HepG2 (cell line): ENCODE data around the gene NPY4R.
"Not testable (repeated sequence)": the region's sequence is repeated elsewhere in the genome, so short reads cannot be mapped to it uniquely, and the experiment has no call there.

Source experiments
- EP300 ChIP-seq, 3 experiments: sonication (generic) in 1 of 3; formaldehyde crosslinking in 1 of 3; IDR thresholded peaks; 2 replicates each; pipeline versions ENCODE4 v1.5.1 to v1.6.1; 2011 to 2020; ENCODE audit warnings: low read depth in 2 of 3, low read length in 2 of 3, borderline replicate concordance in 1 of 3, improper control_type of control experiment in 1 of 3, mild to moderate bottlenecking in 1 of 3, missing genetic modification reagents in 1 of 3, moderate library complexity in 1 of 3
- JUN ChIP-seq: sonication (generic); formaldehyde crosslinking; IDR thresholded peaks from 2 replicates; pipeline ENCODE4 v1.4.0; 2020; ENCODE audit warnings: mild to moderate bottlenecking, missing genetic modification reagents
- KDM1A ChIP-seq: IDR thresholded peaks from 2 replicates; pipeline ENCODE4 v1.6.1; 2016; ENCODE audit warnings: missing compliant biosample characterization
- POLR2A ChIP-seq, 2 experiments: IDR thresholded peaks; 2 replicates each; pipeline ENCODE4 v1.6.1; 2011; ENCODE audit warnings: low read depth in 2 of 2, low read length in 2 of 2, mild to moderate bottlenecking in 1 of 2, moderate library complexity in 1 of 2; ENCODE audit not compliant: insufficient read depth in 1 of 2
- PRDM4 ChIP-seq: sonication (generic); formaldehyde crosslinking; IDR thresholded peaks from 2 replicates; pipeline ENCODE4 v1.9.0; 2021; ENCODE audit warnings: missing genetic modification reagents, borderline replicate concordance
- ZBTB20 ChIP-seq: sonication (generic); formaldehyde crosslinking; IDR thresholded peaks from 2 replicates; pipeline ENCODE4 v1.8.1; 2023; ENCODE audit warnings: missing genetic modification reagents, low read depth, mild to moderate bottlenecking, borderline replicate concordance
- ZBTB26 ChIP-seq: IDR thresholded peaks from 2 replicates; pipeline ENCODE4 v1.6.1; 2016; ENCODE audit warnings: missing compliant biosample characterization, missing genetic modification reagents, borderline replicate concordance
- ZNF138 ChIP-seq: sonication (generic); formaldehyde crosslinking; IDR thresholded peaks from 2 replicates; pipeline ENCODE4 v1.5.0; 2020; ENCODE audit warnings: mild to moderate bottlenecking, low read depth, missing genetic modification reagents
- ZNF274 ChIP-seq: sonication (generic); formaldehyde crosslinking; IDR thresholded peaks from 2 replicates; pipeline ENCODE4 v1.5.1; 2020; ENCODE audit warnings: mild to moderate bottlenecking, missing genetic modification reagents
- ZNF710 ChIP-seq: sonication (generic); formaldehyde crosslinking; IDR thresholded peaks from 2 replicates; pipeline ENCODE4 v1.5.0; 2020; ENCODE audit warnings: mild to moderate bottlenecking, missing genetic modification reagents, borderline replicate concordance
- TF ChIP-seq, protein P1 (sequence below): sonication (generic); formaldehyde crosslinking; IDR thresholded peaks from 2 replicates; pipeline ENCODE4 v1.4.0; 2020; ENCODE audit warnings: missing genetic modification reagents, mild to moderate bottlenecking, borderline replicate concordance

DNA sequence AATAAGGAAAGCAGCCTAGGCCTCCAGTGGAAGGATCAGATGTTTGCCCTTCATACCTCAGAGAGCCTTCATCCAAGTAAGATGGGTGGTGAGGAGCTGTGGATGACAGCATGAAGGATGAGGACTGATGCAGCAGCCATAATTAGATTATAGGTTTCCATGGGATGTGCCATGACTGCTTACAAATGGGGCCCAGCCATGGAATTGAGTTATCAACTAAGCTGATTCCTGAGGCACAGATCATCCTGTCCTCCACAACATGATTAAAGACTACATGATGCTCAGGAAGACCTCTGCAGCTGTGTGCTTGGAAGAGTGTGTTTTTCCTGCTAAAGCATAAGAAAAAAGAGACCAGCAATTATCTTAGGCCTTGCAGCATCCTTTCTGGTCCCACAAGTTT is 54.6 kb downstream of the NPY4R start:
- not testable (repeated sequence) for TF ChIP-seq ZNF274 (CRISPR knock-in tag); PRDM4; ZNF710 (CRISPR knock-in tag); POLR2A (IDR thresholded peaks at IDR 0.05; ENCODE audit: insufficient read depth in 1 of 2, low read depth in 2 of 2, low read length in 2 of 2); ZBTB26 (CRISPR knock-in tag); EP300 (IDR thresholded peaks at IDR 0.05; ENCODE audit: low read depth in 2 of 2, low read length in 2 of 2); EP300 (CRISPR knock-in tag; IDR thresholded peaks at IDR 0.05; ENCODE audit: borderline replicate concordance); ZBTB20; ZNF138 (CRISPR knock-in tag); KDM1A (CRISPR knock-in tag); JUN (CRISPR knock-in tag)
- TF ChIP-seq, protein P1, sequence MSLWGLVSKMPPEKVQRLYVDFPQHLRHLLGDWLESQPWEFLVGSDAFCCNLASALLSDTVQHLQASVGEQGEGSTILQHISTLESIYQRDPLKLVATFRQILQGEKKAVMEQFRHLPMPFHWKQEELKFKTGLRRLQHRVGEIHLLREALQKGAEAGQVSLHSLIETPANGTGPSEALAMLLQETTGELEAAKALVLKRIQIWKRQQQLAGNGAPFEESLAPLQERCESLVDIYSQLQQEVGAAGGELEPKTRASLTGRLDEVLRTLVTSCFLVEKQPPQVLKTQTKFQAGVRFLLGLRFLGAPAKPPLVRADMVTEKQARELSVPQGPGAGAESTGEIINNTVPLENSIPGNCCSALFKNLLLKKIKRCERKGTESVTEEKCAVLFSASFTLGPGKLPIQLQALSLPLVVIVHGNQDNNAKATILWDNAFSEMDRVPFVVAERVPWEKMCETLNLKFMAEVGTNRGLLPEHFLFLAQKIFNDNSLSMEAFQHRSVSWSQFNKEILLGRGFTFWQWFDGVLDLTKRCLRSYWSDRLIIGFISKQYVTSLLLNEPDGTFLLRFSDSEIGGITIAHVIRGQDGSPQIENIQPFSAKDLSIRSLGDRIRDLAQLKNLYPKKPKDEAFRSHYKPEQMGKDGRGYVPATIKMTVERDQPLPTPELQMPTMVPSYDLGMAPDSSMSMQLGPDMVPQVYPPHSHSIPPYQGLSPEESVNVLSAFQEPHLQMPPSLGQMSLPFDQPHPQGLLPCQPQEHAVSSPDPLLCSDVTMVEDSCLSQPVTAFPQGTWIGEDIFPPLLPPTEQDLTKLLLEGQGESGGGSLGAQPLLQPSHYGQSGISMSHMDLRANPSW (CRISPR knock-in tag), result not testable (repeated sequence)
